Activated CD8-positive, alpha-beta memory T cell treated with anti-CD3 and anti-CD28 coated beads, Interleukin-2, amount 10 ng/mL, durations not matched to agents 7 days and 5 days (primary cell): ENCODE results near the gene AGAP2. TPM values are rescaled to one million over a fixed set of nuclear protein-coding genes. Genes with fewer than 3 reads are reported as not detected.

ENCODE experiments used
- ATAC-seq: fragments of 150-1000 bp; cut with Tn5 transposase; one replicate; pipeline ENCODE4 v1.10.0; 2021; ENCODE audit warnings: moderate library complexity
- CTCF ChIA-PET: fragments of 350-600 bp; sonication (Branson Sonifier 250); formaldehyde crosslinking; loops from one replicate; lab custom pipeline; 2021; ENCODE audit warnings: antibody characterized with exemption; lab: Charles Lee
- DNase-seq: peaks from one replicate; pipeline ENCODE4 v3.0.0-alpha.2; 2020
- H3K27ac Mint-ChIP-seq: one replicate; pipeline ENCODE4 v1.8.0; 2021; ENCODE audit warnings: mild to moderate bottlenecking, mixed read lengths
- H3K27me3 Mint-ChIP-seq: one replicate; pipeline ENCODE4 v1.8.0; 2021; ENCODE audit warnings: mixed read lengths
- H3K36me3 Mint-ChIP-seq: one replicate; pipeline ENCODE4 v1.8.0; 2021; ENCODE audit warnings: mild to moderate bottlenecking, mixed read lengths
- H3K4me1 Mint-ChIP-seq: one replicate; pipeline ENCODE4 v1.8.0; 2021; ENCODE audit warnings: mixed read lengths
- H3K4me3 Mint-ChIP-seq: one replicate; pipeline ENCODE4 v1.8.0; 2021; ENCODE audit warnings: mild to moderate bottlenecking, moderate library complexity, mixed read lengths
- H3K9me3 Mint-ChIP-seq: one replicate; pipeline ENCODE4 v1.8.0; 2022; ENCODE audit warnings: low read depth, mixed read lengths
- total RNA-seq, 2 experiments: library from RNA; stranded (reverse); gene quantifications; one replicate each; pipeline ENCODE4 v1.2.3, GENCODE V29; 2021

AGAP2 gene
- total RNA-seq, 2 experiments from 2014 or later, result 70.7 to 72.7 TPM

DNA sequence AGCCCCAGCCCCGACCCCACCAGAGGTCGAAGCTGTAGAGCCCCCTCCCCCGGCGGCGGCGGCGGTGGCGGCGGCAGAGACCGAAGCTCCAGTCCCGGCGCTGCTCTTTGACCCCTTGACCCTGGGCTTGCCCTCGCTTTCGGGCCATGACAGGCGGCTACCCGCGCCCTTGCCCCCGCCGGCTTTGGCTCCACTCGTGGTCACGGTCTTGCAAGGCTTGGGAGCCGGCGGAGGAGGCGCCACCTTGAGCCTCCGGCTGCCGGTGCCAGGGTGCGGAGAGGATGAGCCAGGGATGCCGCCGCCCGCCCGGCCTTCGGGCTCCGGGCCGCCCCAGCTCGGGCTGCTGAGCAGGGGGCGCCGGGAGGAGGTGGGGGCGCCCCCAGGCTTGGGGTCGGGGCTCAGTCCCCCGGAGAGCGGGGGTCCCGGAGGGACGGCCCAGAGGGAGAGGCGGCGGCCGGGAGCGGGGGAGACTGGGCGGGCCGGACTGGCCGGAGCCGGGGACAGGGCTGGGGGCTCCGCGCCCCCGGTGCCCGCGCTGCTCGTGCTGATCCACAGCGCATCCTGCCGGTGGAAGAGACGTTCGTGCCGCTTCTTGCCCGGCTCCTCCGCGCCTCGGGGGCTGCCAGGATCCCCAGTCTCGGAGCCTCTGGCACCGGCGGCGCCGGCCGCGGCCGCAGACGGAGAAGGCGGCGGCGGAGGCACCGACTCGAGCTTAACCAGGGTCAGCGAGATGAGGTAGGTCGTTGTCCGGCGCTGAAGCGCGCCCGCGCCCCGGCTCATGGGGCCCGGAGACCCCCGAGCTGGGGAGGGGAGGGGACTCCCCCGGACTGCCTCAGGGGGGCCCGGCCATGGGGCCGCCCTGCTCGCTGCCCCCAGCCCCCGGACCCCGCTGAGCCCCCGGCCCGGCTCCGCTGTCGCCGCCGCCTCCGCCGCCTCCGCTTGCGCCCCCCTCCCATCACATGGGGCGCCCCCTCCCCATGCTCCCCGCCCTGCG is 778 bp downstream of the AGAP2 start:
- Mint-ChIP-seq H3K27ac (no peak overlapping the region), H3K9me3 (no peaks in the 10 kb centered on the region), H3K27me3 (no peaks in the 10 kb centered on the region), H3K4me1 (peaks cover 30% of the 10 kb centered on the region), H3K4me3 (no peak overlapping the region), H3K36me3 (peaks cover 23% of the 10 kb centered on the region)
- CTCF ChIA-PET, result interaction anchor here (1.2 kb wide), 1 partner anchor 105 kb away, joined by 3 read pairs; the partner anchor contains the start of gene B4GALNT1
- DNase-seq, result no peak
- no peak for ATAC-seq

DNA sequence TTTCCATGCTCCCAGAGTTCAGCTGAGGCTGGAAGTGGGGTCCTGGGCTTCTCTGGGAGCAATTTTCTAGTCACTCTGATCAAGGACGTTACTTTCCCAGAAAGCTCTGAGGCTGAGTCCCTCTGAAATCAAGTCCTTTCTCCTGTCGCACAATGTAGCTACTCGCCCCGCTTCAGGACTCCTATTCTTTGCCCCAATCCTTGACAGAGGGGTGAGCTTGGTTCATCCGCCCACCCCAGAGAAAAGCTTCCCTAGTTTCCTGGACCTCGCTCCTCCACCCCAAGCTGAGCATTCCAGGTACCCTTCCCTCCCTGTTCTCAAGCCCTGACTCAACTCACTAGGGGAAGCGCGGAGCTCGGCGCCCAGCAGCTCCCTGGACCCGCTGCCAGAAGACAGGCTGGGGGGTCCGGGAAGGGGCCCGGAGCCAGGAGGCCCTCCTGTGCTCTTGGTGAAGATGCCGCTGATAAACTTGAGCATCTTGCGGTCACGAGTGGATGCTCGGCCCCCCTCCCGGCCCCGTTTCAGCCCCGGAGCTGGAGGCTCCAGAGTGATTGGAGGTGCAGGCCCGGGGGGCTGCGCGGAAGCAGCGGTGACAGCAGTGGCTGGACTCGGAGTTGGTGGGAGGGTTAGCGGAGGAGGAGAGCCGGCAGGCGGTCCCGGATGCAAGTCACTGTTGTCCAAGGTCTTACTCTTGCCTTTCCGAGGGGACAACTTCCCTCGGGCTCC is 1.6 kb downstream of the AGAP2 start:
- no peak for DNase-seq
- ATAC-seq, result no peak
- Mint-ChIP-seq H3K4me1 (peaks cover 24% of the 10 kb centered on the region), H3K36me3 (peaks cover 31% of the 10 kb centered on the region), H3K27ac (no peak overlapping the region), H3K9me3 (no peaks in the 10 kb centered on the region), H3K27me3 (no peaks in the 10 kb centered on the region), H3K4me3 (no peak overlapping the region)
- CTCF ChIA-PET, result interaction anchor here (1.2 kb wide), 1 partner anchor 104 kb away, joined by 3 read pairs; the partner anchor contains the start of gene B4GALNT1

DNA sequence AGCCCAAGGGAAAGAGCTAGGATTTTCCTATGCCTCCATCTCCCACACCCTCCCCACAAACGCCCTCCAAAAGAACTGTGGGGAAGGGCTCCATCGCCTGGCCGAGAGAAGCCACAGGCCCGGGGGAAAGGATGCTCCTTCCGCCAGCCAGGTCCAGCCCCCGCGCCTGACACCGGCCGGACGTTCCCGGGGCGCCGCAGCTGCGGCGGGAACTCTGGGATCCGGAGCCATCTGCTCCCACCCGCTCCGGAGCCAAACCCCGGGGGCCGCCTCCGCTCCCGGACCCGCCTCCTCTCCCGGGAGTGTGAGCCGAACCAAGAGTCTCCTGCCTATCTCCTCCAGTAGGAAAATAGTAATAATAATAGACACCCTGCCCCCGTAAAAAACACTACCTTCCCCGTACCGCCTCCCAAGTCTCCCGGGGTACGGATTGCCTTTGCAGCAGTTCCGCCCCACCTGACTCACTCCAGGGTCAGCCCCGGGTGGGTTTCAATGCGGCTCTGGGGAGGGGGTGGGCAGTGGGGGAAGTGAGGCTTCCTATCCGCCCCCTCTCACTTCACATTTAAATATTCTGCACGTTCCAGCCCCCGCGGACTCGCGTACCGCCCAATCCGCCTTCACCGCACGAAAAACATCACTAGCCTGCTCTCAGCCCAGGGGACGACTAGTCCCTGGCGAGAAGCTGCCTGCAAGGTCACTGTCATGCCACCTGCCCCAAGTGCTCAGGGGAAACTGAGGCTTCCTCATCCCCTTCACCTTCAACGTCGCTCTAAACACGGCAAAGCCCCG is 2.4 kb downstream of the AGAP2 start:
- H3K27me3 Mint-ChIP-seq, result no peaks in the 10 kb centered on the region
- CTCF ChIA-PET, result interaction anchor here (1.0 kb wide), 1 partner anchor 17 kb away, joined by 3 read pairs; no protein-coding TSS in a partner anchor
- DNase-seq (no peak), ATAC-seq (no peak)
- no peak overlapping the region for H3K4me3 Mint-ChIP-seq
- peaks cover 21% of the 10 kb centered on the region for H3K4me1 Mint-ChIP-seq
- H3K36me3 Mint-ChIP-seq, result peaks cover 35% of the 10 kb centered on the region
- H3K27ac Mint-ChIP-seq, result peak overlapping the region; percentile 37
- no peaks in the 10 kb centered on the region for H3K9me3 Mint-ChIP-seq

DNA sequence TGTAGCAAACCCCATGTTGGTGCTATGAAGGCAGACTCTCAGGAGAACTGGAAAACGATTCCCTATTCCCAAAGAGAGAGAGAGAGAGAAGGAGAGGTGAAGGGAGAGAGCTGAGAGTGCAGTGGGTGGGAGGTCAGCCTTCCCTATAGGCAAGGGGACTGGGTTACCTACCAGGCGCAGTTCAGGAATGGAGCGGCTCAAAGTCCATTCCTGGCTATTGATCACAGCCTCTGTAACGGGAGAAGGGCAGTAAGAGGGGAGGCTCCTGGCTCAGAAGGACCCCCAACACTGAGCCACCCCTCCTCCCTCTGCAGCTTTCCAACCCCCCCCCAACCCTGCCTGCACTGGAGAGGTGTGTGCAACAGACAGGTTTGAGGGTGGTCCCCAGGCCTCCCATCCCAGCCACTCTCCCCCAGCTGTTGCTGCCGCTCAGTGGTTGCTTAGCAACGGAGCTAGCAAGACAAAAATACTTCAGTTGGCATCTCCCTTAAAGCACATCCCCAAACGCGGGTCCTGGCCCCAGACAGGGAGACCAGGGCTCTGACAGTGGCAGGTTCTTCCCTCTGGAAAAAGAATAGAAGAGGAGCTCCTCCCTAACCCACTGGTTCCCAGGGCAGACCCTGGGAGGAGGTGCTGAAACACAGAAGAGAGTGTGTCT is 3.2 kb downstream of the AGAP2 start:
- Mint-ChIP-seq H3K27ac (no peak overlapping the region), H3K4me1 (peaks cover 14% of the 10 kb centered on the region), H3K4me3 (no peak overlapping the region), H3K9me3 (no peaks in the 10 kb centered on the region), H3K36me3 (peaks cover 40% of the 10 kb centered on the region), H3K27me3 (no peaks in the 10 kb centered on the region)
- no peak for DNase-seq
- no peak for ATAC-seq
- CTCF ChIA-PET, result interaction anchor here (1.0 kb wide), 1 partner anchor 16 kb away, joined by 3 read pairs; no protein-coding TSS in a partner anchor

DNA sequence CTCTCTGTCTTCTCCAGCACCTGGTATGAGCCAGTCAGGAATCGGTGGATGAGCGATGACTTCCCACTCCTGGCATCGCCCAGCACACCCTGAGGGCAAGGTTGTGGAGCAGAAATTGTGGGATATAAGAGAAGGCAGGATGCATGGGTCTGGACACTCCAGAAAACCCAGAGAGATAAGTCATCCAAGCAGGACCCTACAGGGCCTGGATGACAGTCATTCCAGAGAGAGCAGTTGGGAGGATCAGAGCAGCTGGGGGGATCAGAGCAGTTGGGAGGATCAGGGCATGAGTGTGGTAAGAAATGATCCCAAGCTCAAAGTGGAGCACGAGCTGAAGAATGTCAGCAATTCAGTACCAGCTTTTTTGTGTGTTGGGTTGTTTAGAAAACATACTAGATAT is 4.0 kb downstream of the AGAP2 start:
- DNase-seq (no peak), ATAC-seq (no peak)
- Mint-ChIP-seq H3K27ac (peak overlapping the region; percentile 9), H3K36me3 (peaks cover 47% of the 10 kb centered on the region), H3K9me3 (no peaks in the 10 kb centered on the region), H3K4me1 (peaks cover 8% of the 10 kb centered on the region), H3K27me3 (no peaks in the 10 kb centered on the region), H3K4me3 (no peak overlapping the region)
- CTCF ChIA-PET, result no interaction called here

DNA sequence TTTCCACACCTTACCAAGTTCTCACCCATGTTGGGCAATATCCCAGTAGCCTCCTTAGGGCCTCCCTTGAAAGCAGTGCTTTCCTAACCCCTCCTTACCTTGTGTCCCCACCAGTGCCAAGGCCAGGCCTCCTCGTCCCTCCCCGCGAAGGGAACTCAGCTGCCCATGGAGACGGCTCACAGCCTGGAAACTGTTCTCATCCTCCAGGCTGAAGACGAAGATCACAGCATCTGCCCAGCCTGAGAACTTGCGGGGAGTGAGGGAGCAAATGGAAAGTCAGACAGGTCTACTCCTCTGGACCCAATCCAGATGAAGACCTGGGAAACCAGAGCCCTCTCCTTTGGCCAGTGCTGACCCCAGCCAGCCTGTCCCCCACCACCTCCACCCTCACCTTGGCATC is 4.6 kb downstream of the AGAP2 start:
- CTCF ChIA-PET, result interaction anchor here (3.1 kb wide), 1 partner anchor 7 kb away, joined by 13 read pairs; no protein-coding TSS in a partner anchor
- H3K4me3 Mint-ChIP-seq, result no peak overlapping the region
- no peaks in the 10 kb centered on the region for H3K9me3 Mint-ChIP-seq
- ATAC-seq (no peak), DNase-seq (no peak)
- peaks cover 1% of the 10 kb centered on the region for H3K4me1 Mint-ChIP-seq
- H3K27me3 Mint-ChIP-seq, result no peaks in the 10 kb centered on the region
- H3K36me3 Mint-ChIP-seq, result peaks cover 45% of the 10 kb centered on the region
- no peak overlapping the region for H3K27ac Mint-ChIP-seq

DNA sequence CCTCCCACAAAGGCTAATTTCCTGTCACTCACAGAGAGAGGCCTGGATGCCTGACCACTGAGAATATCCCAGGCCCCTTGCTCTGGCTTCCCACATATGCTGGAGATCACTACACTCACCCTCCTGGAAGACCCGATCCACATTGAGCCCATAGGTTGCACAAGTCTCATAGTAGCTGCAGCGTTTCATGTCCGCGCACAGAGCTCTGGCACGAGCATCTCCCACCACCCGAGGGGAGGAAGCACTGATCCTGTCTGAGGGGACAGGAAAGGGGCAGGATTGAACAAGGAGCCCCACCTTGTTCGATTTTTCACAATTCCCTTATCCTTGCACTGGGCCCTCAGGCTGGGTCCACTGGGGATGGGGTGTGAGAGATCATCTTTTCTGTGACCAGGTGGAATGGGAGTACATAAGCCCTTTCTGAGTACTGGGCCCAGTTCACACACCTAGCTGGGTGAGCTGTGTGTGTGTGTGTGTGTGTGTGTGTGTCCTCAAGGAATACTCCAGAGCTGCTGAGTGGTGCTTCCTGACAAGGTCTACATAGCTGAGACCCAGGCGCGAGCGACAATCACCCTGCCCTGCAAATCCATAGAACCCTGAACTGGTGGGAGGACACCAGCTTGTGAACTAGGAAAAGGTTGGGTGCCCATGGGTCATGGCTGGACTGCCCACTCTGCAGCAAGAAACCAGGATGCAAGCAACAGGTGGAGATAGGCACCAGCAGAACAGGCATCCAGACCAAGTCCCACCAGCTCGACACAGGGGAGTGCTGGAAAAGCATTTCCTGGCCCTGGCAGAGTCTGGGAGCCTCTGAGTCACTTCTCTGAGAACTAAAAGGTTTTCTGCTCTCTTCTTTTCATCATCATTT is 5.6 kb downstream of the AGAP2 start:
- ATAC-seq (no peak), DNase-seq (no peak)
- peak overlapping the region; percentile 7 for H3K27ac Mint-ChIP-seq
- no peaks in the 10 kb centered on the region for H3K27me3 Mint-ChIP-seq
- peaks cover 51% of the 10 kb centered on the region for H3K36me3 Mint-ChIP-seq
- no peak overlapping the region for H3K4me3 Mint-ChIP-seq
- no peaks in the 10 kb centered on the region for H3K9me3 Mint-ChIP-seq
- CTCF ChIA-PET, result interaction anchor here (1.3 to 3.1 kb wide), 2 partner anchors 8 to 25 kb away, joined by 3 to 13 read pairs; no protein-coding TSS in a partner anchor
- H3K4me1 Mint-ChIP-seq, result no peaks in the 10 kb centered on the region

DNA sequence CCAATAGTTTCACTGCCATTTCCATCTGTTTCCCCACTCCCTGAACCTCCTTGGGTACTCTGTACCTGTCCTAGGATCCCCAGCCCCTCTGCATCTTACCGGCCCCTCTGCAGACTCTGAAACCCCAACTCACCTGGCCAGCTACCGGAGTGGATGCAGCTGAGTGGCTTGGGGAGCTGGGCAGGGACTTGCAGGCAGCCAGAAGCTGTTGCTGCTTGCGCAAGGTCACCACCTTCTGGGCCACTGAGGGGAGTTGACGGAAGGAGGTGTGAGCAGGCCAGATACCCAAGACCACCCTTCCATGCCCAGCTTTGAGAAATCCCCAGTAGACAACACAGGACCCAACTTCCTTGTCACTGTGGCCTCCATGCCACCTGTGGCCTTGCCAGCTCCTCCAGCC is 6.3 kb downstream of the AGAP2 start:
- peaks cover 57% of the 10 kb centered on the region for H3K36me3 Mint-ChIP-seq
- peak overlapping the region; percentile 47 for H3K27ac Mint-ChIP-seq
- DNase-seq, result no peak
- no peaks in the 10 kb centered on the region for H3K9me3 Mint-ChIP-seq
- no peak overlapping the region for H3K4me3 Mint-ChIP-seq
- CTCF ChIA-PET, result interaction anchor here (0.9 to 3.1 kb wide), 4 partner anchors 9 to 24 kb away, joined by 3 to 13 read pairs (median 3); no protein-coding TSS in a partner anchor
- no peaks in the 10 kb centered on the region for H3K27me3 Mint-ChIP-seq
- no peaks in the 10 kb centered on the region for H3K4me1 Mint-ChIP-seq
- no peak for ATAC-seq

DNA sequence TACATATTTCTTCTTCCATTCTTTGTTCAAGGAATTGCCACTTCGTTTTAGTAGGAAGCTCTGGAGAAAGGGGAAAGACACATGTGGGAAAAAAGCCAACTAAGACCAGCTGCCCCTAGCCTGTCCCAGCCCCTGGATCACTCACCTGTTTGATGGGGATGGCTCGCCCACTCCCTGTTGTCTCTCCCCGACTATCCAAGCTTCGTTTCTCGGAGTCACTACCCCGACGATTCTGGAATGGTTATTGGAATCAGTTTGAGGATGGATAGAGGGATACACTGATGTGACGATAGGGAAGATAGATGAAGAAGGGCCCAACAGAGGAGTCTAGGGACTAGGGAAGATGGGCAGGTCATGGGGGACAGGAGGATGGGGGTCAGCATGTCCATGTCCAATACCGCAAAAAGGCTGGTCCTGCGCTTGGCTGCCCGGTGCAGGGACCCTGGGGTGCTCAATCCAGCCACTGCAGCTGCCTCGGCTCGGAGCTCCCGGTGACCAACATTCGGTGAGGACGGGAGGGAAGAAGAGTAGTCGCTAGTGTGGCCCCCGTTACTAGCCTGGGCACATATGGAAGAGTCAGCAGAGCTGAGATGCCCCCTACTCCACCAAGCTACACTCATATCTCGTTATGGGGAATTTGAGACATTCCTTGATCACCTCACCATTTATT is 7.0 kb downstream of the AGAP2 start:
- DNase-seq (no peak), ATAC-seq (no peak)
- Mint-ChIP-seq H3K4me3 (no peak overlapping the region), H3K36me3 (peaks cover 58% of the 10 kb centered on the region), H3K9me3 (no peaks in the 10 kb centered on the region), H3K4me1 (no peaks in the 10 kb centered on the region), H3K27me3 (no peaks in the 10 kb centered on the region), H3K27ac (no peak overlapping the region)
- CTCF ChIA-PET, result interaction anchor here (0.9 to 3.1 kb wide), 3 partner anchors 9 to 13 kb away, joined by 3 to 13 read pairs (median 3); no protein-coding TSS in a partner anchor

DNA sequence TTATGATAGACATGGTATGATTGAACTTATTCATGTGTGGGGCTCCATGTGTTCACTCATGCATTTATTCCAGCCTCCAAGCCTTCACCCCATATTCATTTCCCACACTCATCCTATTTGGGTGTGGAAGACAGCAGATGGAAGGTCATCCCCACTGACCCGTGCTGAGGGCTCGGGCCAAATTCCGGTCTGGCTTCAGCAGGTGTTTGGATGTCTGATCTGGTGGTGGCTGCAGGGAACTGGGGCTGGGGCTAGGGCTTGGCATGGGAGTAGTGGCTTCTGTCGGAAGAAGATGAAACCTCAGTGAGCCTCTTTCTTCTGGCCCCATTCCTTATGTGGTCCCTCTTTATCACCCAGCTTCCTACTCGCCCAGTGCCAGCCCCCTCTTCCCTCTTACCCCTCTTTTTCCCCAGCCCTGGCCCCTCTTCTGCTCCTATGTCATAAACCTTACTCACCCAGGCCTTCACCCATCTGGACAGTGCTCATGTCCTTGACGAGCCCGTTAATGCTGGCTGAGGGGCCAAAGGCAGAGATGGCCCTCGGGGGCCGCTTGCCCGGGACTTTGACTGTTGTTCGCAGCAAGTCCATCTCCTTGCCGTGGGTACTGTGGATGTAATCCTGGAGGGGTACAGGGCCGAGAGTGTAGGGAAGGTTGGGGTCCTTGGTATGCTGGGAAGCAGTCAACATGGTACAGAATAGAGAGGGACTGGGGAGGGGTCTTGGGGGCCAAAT is 8.0 kb downstream of the AGAP2 start:
- ATAC-seq (no peak), DNase-seq (no peak)
- Mint-ChIP-seq H3K9me3 (no peaks in the 10 kb centered on the region), H3K4me1 (no peaks in the 10 kb centered on the region), H3K27me3 (no peaks in the 10 kb centered on the region), H3K36me3 (peaks cover 58% of the 10 kb centered on the region), H3K4me3 (no peak overlapping the region), H3K27ac (no peak overlapping the region)
- CTCF ChIA-PET, result interaction anchor here (1.4 to 3.1 kb wide), 2 partner anchors 11 to 12 kb away, joined by 3 to 13 read pairs; no protein-coding TSS in a partner anchor
